ENCODE measurements around the gene ACACA.

Gene ACACA

DNA sequence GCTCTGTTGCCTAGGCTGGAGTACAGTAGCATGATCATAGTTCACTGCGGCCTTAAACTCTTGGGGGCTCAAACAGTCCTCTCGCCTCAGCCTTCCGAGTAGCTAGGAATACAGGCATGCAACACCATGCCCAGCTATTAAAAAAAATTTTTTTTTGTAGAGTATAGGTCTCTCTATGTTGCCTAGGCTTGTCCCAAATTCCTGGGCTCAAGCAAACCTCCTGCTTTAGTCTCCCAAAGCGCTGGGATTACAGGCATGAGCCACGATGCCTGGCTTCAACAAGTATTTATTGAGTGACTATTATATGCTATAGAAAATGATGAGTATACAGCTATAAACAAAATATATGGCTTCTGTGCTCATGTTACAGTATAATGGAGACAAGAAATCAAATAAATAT, 97.6 kb downstream of the ACACA start:
- no peak for DNase-seq (ENCODE audit: low spot score)
- Histone ChIP-seq H3K9me3 (ENCODE audit: severe bottlenecking) (no peaks in the 10 kb centered on the region), H3K4me1 (ENCODE audit: insufficient read depth, poor library complexity, severe bottlenecking) (peaks cover 11% of the 10 kb centered on the region), H3K4me3 (ENCODE audit: severe bottlenecking) (no peak overlapping the region), H3K27ac (ENCODE audit: poor library complexity, severe bottlenecking) (peak overlapping the region; percentile 0), H3K36me3 (ENCODE audit: low read depth) (peaks cover 62% of the 10 kb centered on the region), H3K27me3 (ENCODE audit: insufficient read depth, poor library complexity, severe bottlenecking) (no peaks in the 10 kb centered on the region)
- TF ChIP-seq, protein P1, sequence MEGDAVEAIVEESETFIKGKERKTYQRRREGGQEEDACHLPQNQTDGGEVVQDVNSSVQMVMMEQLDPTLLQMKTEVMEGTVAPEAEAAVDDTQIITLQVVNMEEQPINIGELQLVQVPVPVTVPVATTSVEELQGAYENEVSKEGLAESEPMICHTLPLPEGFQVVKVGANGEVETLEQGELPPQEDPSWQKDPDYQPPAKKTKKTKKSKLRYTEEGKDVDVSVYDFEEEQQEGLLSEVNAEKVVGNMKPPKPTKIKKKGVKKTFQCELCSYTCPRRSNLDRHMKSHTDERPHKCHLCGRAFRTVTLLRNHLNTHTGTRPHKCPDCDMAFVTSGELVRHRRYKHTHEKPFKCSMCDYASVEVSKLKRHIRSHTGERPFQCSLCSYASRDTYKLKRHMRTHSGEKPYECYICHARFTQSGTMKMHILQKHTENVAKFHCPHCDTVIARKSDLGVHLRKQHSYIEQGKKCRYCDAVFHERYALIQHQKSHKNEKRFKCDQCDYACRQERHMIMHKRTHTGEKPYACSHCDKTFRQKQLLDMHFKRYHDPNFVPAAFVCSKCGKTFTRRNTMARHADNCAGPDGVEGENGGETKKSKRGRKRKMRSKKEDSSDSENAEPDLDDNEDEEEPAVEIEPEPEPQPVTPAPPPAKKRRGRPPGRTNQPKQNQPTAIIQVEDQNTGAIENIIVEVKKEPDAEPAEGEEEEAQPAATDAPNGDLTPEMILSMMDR (IDR thresholded peaks at IDR 0.05; ENCODE audit: poor library complexity, severe bottlenecking): no peak
- peak; percentile 50; the same call in 2 of the 3 replicates for ATAC-seq (ENCODE audit: low read depth)

DNA sequence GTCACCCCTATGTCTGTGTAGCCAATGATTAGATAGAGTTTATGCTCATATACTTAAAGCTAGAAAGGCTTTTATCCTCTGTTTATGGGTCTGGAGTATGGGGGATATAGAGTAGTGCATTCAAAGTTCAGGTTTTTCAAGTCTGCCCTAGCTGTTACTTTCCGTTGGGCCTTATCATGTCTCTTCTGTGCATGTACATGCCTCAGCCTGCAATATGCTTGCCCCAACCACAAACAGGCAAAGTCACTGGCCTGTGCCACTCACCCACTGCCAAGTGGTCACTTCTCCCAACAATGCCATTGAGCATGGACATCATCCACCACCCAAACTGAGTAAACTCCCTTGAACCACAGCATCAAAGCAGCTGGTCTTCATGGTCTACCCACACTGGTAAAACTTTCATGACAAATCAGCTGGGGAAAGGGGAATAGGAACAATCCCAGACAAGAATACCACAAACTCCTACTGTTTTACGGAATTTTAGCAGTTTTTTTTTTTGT, 101.2 kb downstream of the ACACA start:
- Histone ChIP-seq H3K27ac (ENCODE audit: poor library complexity, severe bottlenecking) (no peak overlapping the region), H3K4me1 (ENCODE audit: insufficient read depth, poor library complexity, severe bottlenecking) (peaks cover 19% of the 10 kb centered on the region), H3K27me3 (ENCODE audit: insufficient read depth, poor library complexity, severe bottlenecking) (no peaks in the 10 kb centered on the region), H3K36me3 (ENCODE audit: low read depth) (peaks cover 64% of the 10 kb centered on the region), H3K9me3 (ENCODE audit: severe bottlenecking) (no peaks in the 10 kb centered on the region), H3K4me3 (ENCODE audit: severe bottlenecking) (no peak overlapping the region)
- DNase-seq (ENCODE audit: low spot score) (no peak), ATAC-seq (ENCODE audit: low read depth) (peak; percentile 59; the same call in 2 of the 3 replicates)
- TF ChIP-seq, protein P1 (IDR thresholded peaks at IDR 0.05; ENCODE audit: poor library complexity, severe bottlenecking): no peak

DNA sequence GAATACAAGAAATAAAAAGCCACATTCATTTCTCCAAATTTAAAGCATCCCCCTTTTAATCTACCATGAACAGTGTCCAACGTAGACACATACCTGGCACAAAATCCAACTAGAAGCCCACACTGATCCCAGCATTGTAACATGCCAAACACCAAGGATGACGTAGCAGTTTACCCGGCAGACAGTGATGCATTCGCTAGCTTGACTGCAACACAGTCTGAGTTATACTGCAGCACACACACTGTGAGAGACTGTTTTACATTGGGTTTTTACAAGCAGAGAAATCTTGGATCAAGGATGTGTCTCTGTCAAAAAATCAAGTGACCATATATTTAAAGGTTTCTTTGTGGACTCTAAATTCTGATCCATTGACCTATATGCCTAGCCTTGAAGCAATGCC, 105.3 kb downstream of the ACACA start:
- no peak overlapping the region for H3K4me3 ChIP-seq (ENCODE audit: severe bottlenecking)
- no peaks in the 10 kb centered on the region for H3K9me3 ChIP-seq (ENCODE audit: severe bottlenecking)
- TF ChIP-seq, protein P1 (IDR thresholded peaks at IDR 0.05; ENCODE audit: poor library complexity, severe bottlenecking): no peak
- H3K36me3 ChIP-seq (ENCODE audit: low read depth): peaks cover 48% of the 10 kb centered on the region
- DNase-seq (ENCODE audit: low spot score): no peak
- ATAC-seq (ENCODE audit: low read depth): peak; percentile 57
- peak overlapping the region; percentile 2 for H3K27ac ChIP-seq (ENCODE audit: poor library complexity, severe bottlenecking)
- no peaks in the 10 kb centered on the region for H3K27me3 ChIP-seq (ENCODE audit: insufficient read depth, poor library complexity, severe bottlenecking)
- peaks cover 31% of the 10 kb centered on the region for H3K4me1 ChIP-seq (ENCODE audit: insufficient read depth, poor library complexity, severe bottlenecking)

GRCh38 chr17:37300683-37301082, 106.0 kb downstream of the ACACA start:
- ATAC-seq (ENCODE audit: low read depth) (peak; percentile 7; the same call in 1 of the 3 replicates), DNase-seq (ENCODE audit: low spot score) (no peak)
- no peaks in the 10 kb centered on the region for H3K27me3 ChIP-seq (ENCODE audit: insufficient read depth, poor library complexity, severe bottlenecking)
- H3K4me3 ChIP-seq (ENCODE audit: severe bottlenecking): no peak overlapping the region
- H3K9me3 ChIP-seq (ENCODE audit: severe bottlenecking): no peaks in the 10 kb centered on the region
- H3K27ac ChIP-seq (ENCODE audit: poor library complexity, severe bottlenecking): peak overlapping the region; percentile 2
- peaks cover 31% of the 10 kb centered on the region for H3K4me1 ChIP-seq (ENCODE audit: insufficient read depth, poor library complexity, severe bottlenecking)
- TF ChIP-seq, protein P1 (IDR thresholded peaks at IDR 0.05; ENCODE audit: poor library complexity, severe bottlenecking): no peak
- peaks cover 49% of the 10 kb centered on the region for H3K36me3 ChIP-seq (ENCODE audit: low read depth)

- Histone ChIP-seq H3K9me3 (ENCODE audit: severe bottlenecking) (no peaks in the 10 kb centered on the region), H3K27ac (ENCODE audit: poor library complexity, severe bottlenecking) (peak overlapping the region; percentile 37), H3K4me1 (ENCODE audit: insufficient read depth, poor library complexity, severe bottlenecking) (peaks cover 26% of the 10 kb centered on the region), H3K36me3 (ENCODE audit: low read depth) (peaks cover 42% of the 10 kb centered on the region), H3K27me3 (ENCODE audit: insufficient read depth, poor library complexity, severe bottlenecking) (no peaks in the 10 kb centered on the region), H3K4me3 (ENCODE audit: severe bottlenecking) (no peak overlapping the region)
- peak; percentile 17; the same call in 1 of the 3 replicates for ATAC-seq (ENCODE audit: low read depth)
- TF ChIP-seq, protein P1 (IDR thresholded peaks at IDR 0.05; ENCODE audit: poor library complexity, severe bottlenecking): no peak
- DNase-seq (ENCODE audit: low spot score): no peak
Measured at GRCh38 chr17:37299257-37299980, 107.2 kb downstream of the ACACA start.
